Omental fat pad (tissue), 4 donors: ENCODE data around the gene GPR37L1. TPM values are rescaled to one million over a fixed set of nuclear protein-coding genes. Genes with fewer than 3 reads are reported as not detected.

Experiments used
- ATAC-seq: fragments of 150-250 bp; one replicate; pipeline ENCODE4 v1.9.1; 2016; ENCODE audit warnings: mild to moderate bottlenecking, moderate library complexity; ENCODE audit not compliant: low FRiP score
- DNase-seq: peaks from one replicate; pipeline ENCODE4 v3.0.0-alpha.2; 2019; ENCODE audit warnings: low spot score
- total RNA-seq, 4 donors: library from RNA; depleted of rRNA; stranded (reverse); fragments of >200 nt; gene quantifications; one replicate each; pipeline ENCODE4 v1.1.0, GENCODE V29; 2016
- TF ChIP-seq, protein P1 (sequence below), 3 donors: fragments of 450-650 bp; IDR thresholded peaks; one replicate each; pipeline ENCODE4 v1.5.1; 2016 to 2017; ENCODE audit warnings: antibody characterized with exemption in 3 of 3, mild to moderate bottlenecking in 3 of 3, moderate library complexity in 2 of 3

GPR37L1 gene
- total RNA-seq = under 1 TPM in 1 of 4 donors, not detected in 3; 0.16 TPM

DNA sequence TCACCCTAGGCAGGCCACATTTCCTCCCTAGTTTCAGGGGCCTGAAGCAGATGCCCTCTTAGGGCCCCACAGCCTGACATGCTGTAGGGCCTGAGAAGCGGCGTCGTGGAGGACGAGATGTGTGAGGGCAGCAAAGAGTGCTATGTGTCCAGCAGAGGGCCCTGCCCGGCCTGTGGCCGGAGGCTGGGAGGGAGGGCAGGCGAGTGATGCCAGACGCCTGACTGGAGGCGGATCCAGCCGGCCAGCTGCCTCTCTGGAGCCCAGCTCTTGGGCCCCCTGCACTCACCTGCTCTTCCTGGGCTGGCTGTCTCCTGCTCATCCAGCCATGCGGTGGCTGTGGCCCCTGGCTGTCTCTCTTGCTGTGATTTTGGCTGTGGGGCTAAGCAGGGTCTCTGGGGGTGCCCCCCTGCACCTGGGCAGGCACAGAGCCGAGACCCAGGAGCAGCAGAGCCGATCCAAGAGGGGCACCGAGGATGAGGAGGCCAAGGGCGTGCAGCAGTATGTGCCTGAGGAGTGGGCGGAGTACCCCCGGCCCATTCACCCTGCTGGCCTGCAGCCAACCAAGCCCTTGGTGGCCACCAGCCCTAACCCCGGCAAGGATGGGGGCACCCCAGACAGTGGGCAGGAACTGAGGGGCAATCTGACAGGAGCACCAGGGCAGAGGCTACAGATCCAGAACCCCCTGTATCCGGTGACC lies at the start of gene GPR37L1:
Gene GPR37L1 (plus strand): TSS at position 279 of the 697 bp plus-strand sequence. CDS start 47 bp downstream, at position 326.
- TF ChIP-seq, protein P1, sequence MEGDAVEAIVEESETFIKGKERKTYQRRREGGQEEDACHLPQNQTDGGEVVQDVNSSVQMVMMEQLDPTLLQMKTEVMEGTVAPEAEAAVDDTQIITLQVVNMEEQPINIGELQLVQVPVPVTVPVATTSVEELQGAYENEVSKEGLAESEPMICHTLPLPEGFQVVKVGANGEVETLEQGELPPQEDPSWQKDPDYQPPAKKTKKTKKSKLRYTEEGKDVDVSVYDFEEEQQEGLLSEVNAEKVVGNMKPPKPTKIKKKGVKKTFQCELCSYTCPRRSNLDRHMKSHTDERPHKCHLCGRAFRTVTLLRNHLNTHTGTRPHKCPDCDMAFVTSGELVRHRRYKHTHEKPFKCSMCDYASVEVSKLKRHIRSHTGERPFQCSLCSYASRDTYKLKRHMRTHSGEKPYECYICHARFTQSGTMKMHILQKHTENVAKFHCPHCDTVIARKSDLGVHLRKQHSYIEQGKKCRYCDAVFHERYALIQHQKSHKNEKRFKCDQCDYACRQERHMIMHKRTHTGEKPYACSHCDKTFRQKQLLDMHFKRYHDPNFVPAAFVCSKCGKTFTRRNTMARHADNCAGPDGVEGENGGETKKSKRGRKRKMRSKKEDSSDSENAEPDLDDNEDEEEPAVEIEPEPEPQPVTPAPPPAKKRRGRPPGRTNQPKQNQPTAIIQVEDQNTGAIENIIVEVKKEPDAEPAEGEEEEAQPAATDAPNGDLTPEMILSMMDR (IDR thresholded peaks at IDR 0.05) = no peak
- DNase-seq (no peak), ATAC-seq (peak; percentile 51)

GRCh38 chr1:202073206-202073605 lies 49.5 kb upstream of the GPR37L1 start:
- DNase-seq = no peak
- no peak for ATAC-seq
- TF ChIP-seq, protein P1 (IDR thresholded peaks at IDR 0.05) = no peak

DNA sequence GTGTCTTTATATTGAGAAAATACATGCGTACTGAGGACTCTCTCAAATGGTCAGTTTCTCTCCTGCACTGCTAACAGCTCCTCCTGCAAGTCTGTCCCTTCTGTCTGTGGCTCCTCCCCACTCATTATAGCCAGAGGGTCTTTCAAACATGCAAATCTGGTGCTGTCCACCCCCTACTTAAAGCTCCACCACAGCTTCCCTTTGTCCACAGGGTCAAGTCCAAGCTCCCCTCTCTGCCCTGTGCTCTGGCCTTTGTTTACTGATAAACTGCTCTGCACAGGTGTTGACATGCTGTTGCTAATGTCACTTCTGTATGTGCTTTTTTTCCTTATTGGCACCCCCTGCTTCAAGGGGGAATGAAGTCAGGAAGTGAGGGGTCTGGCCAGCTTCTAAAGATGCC lies 47.7 kb upstream of the GPR37L1 start:
- TF ChIP-seq, protein P1 (IDR thresholded peaks at IDR 0.05) = no peak
- no peak for ATAC-seq
- no peak for DNase-seq

- TF ChIP-seq, protein P1 (IDR thresholded peaks at IDR 0.05) = no peak
- DNase-seq (no peak), ATAC-seq (no peak)
Measured at GRCh38 chr1:202075389-202075788, 47.3 kb upstream of the GPR37L1 start.

DNA sequence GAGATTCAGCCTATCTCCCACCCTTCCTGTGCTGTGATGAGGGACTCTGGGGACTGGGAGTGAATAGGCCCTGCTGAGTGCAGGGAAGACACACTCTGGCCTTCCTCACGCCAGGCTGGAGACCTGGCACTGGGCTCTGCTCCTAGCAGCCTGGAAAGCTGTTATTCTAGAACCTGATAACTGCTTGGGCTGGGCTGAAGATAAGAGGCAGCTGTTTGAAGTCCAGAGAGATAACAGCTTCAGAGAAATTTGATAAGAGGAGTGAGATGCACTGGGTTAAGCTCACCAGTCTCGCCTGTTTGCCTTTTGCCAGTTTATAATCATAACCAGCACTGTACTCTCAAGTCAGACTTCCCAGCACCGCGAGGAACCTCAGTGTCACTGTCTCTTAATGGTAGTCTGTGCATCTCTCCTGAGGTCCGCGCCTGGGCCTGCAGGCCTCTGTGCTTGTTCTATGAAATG lies 46.6 kb upstream of the GPR37L1 start:
- TF ChIP-seq, protein P1 (IDR thresholded peaks at IDR 0.05) = no peak
- no peak for DNase-seq
- no peak for ATAC-seq

- no peak for ATAC-seq
- no peak for DNase-seq
- TF ChIP-seq, protein P1 (IDR thresholded peaks at IDR 0.05) = no peak
Measured at GRCh38 chr1:202078241-202078640, 44.5 kb upstream of the GPR37L1 start.

GRCh38 chr1:202081992-202082391 lies 40.7 kb upstream of the GPR37L1 start:
- TF ChIP-seq, protein P1 (IDR thresholded peaks at IDR 0.05) = no peak
- no peak for ATAC-seq

More at GRCh38 chr1:202081992-202082391, 40.7 kb upstream of the GPR37L1 start:
- DNase-seq = no peak
